ENCODE results near the gene GBA2.
A peak's percentile ranks its signal among the peaks of the same experiment; 100 is the strongest.

GBA2 gene

GRCh38 chr9:35690294-35690613, 58.8 kb downstream of the GBA2 start:
- no peak for TF ChIP-seq TOX (CRISPR knock-in tag; IDR thresholded peaks at IDR 0.05; ENCODE audit: borderline replicate concordance)
- TF ChIP-seq ZFP3 (CRISPR knock-in tag; IDR thresholded peaks at IDR 0.05): no peak
- no peak for TF ChIP-seq BACH2 (CRISPR knock-in tag; IDR thresholded peaks at IDR 0.05; ENCODE audit: borderline replicate concordance)
- TF ChIP-seq ZFP30 (CRISPR knock-in tag; IDR thresholded peaks at IDR 0.05): no peak
- no peak for TF ChIP-seq PATZ1 (CRISPR knock-in tag; IDR thresholded peaks at IDR 0.05; ENCODE audit: borderline replicate concordance)
- TF ChIP-seq CSDC2 (CRISPR knock-in tag; IDR thresholded peaks at IDR 0.05): no peak
- no peak for TF ChIP-seq CSRNP3 (CRISPR knock-in tag; IDR thresholded peaks at IDR 0.05)
- TF ChIP-seq ISL1 (CRISPR knock-in tag; IDR thresholded peaks at IDR 0.05): no peak
- no peak for TF ChIP-seq ZNF70 (CRISPR knock-in tag; IDR thresholded peaks at IDR 0.05)
- TF ChIP-seq CREB5 (CRISPR knock-in tag; IDR thresholded peaks at IDR 0.05; ENCODE audit: low read depth): no peak
- no peak for TF ChIP-seq OSR1 (CRISPR knock-in tag; IDR thresholded peaks at IDR 0.05)
- TF ChIP-seq TCF4 (CRISPR knock-in tag; IDR thresholded peaks at IDR 0.05; ENCODE audit: borderline replicate concordance): no peak
- TF ChIP-seq ZNF8 (CRISPR knock-in tag; IDR thresholded peaks at IDR 0.05): no peak
- TF ChIP-seq POU6F1 (CRISPR knock-in tag; IDR thresholded peaks at IDR 0.05; ENCODE audit: borderline replicate concordance, low read depth): no peak
- TF ChIP-seq ZNF565 (CRISPR knock-in tag; conservative IDR thresholded peaks at IDR 0.05; ENCODE audit: low read depth): no peak
- no peak for TF ChIP-seq TSHZ2 (CRISPR knock-in tag; IDR thresholded peaks at IDR 0.05)
- TF ChIP-seq PPARA (CRISPR knock-in tag; IDR thresholded peaks at IDR 0.05; ENCODE audit: borderline replicate concordance): no peak
- TF ChIP-seq RARB (CRISPR knock-in tag; IDR thresholded peaks at IDR 0.05): no peak
- no peak for TF ChIP-seq ARNTL (CRISPR knock-in tag; IDR thresholded peaks at IDR 0.05; ENCODE audit: borderline replicate concordance, low read depth)
- no peak for TF ChIP-seq ESRRG (CRISPR knock-in tag; IDR thresholded peaks at IDR 0.05)
- no peak for ATAC-seq

- ATAC-seq: peak; percentile 54
- TF ChIP-seq CSDC2 (CRISPR knock-in tag; IDR thresholded peaks at IDR 0.05): no peak
- TF ChIP-seq TCF4 (CRISPR knock-in tag; IDR thresholded peaks at IDR 0.05; ENCODE audit: borderline replicate concordance): no peak
- no peak for TF ChIP-seq CREB5 (CRISPR knock-in tag; IDR thresholded peaks at IDR 0.05; ENCODE audit: low read depth)
- TF ChIP-seq CSRNP3 (CRISPR knock-in tag; IDR thresholded peaks at IDR 0.05): no peak
- no peak for TF ChIP-seq TSHZ2 (CRISPR knock-in tag; IDR thresholded peaks at IDR 0.05)
- no peak for TF ChIP-seq ESRRG (CRISPR knock-in tag; IDR thresholded peaks at IDR 0.05)
- TF ChIP-seq ISL1 (CRISPR knock-in tag; IDR thresholded peaks at IDR 0.05): no peak
- TF ChIP-seq OSR1 (CRISPR knock-in tag; IDR thresholded peaks at IDR 0.05): no peak
- no peak for TF ChIP-seq ARNTL (CRISPR knock-in tag; IDR thresholded peaks at IDR 0.05; ENCODE audit: borderline replicate concordance, low read depth)
- no peak for TF ChIP-seq ZC3H10 (CRISPR knock-in tag; IDR thresholded peaks at IDR 0.05)
- TF ChIP-seq ZNF70 (CRISPR knock-in tag; IDR thresholded peaks at IDR 0.05): no peak
- no peak for TF ChIP-seq RARB (CRISPR knock-in tag; IDR thresholded peaks at IDR 0.05)
Observed at GRCh38 chr9:35689542-35690293, 59.3 kb downstream of the GBA2 start, which contains the start of gene TPM2. Gene TPM2 (minus strand): TSS chr9:35689925. CDS start chr9:35689817, 108 bp downstream.
